IMR-90 (cell line): ENCODE results near the gene SLC26A4. TPM values are rescaled to one million over a fixed set of nuclear protein-coding genes. Genes with fewer than 3 reads are reported as not detected.
A peak's percentile ranks its signal among the peaks of the same experiment; 100 is the strongest.

ENCODE experiments used
- ATAC-seq: fragments of 200-7000 bp; cut with Tn5 transposase; 2 replicates; pipeline ENCODE4 v1.9.1; 2020; ENCODE audit warnings: low read depth, mild to moderate bottlenecking, moderate library complexity
- BruUV-seq: library from RNA; stranded (reverse); fragments of 400-500 nt; replicated peaks from 2 replicates; lab custom pipeline; 2021; lab: Mats Ljungman, UMichigan
- CTCF ChIA-PET: fragments of 300-600 bp; formaldehyde crosslinking; extraction: SDS; loops from one replicate; lab custom pipeline; 2021; ENCODE audit warnings: antibody characterized with exemption; lab: Yijun Ruan, JAX
- POLR2A ChIA-PET: fragments of 300-600 bp; sonication (Branson Sonifier 250); formaldehyde crosslinking; loops from one replicate; lab custom pipeline; 2022; ENCODE audit warnings: antibody characterized with exemption; ENCODE audit not compliant: unreplicated experiment; lab: Charles Lee
- DNase-seq: peaks from one replicate; pipeline ENCODE4 v3.0.0; 2013
- H2AFZ ChIP-seq: replicated peaks from 2 replicates; pipeline ENCODE3; 2013; ENCODE audit warnings: low read length, mild to moderate bottlenecking; ENCODE audit not compliant: poor library complexity
- H2AK5ac ChIP-seq: 2 replicates; pipeline ENCODE4 v1.6.1; 2013; ENCODE audit warnings: low read depth, low read length, inconsistent platforms
- H2AK9ac ChIP-seq: replicated peaks from 2 replicates; pipeline ENCODE3; 2013; ENCODE audit warnings: mild to moderate bottlenecking, low read depth, low read length, moderate library complexity; ENCODE audit not compliant: poor library complexity
- H2BK120ac ChIP-seq: 2 replicates; pipeline ENCODE4 v1.6.1; 2013; ENCODE audit warnings: low read depth, low read length, inconsistent platforms
- H2BK15ac ChIP-seq: 3 replicates; pipeline ENCODE4 v1.6.1; 2013; ENCODE audit warnings: low read depth, low read length, inconsistent platforms
- H2BK20ac ChIP-seq: 2 replicates; pipeline ENCODE4 v1.6.1; 2013; ENCODE audit warnings: low read depth, mild to moderate bottlenecking, inconsistent platforms, low read length, moderate library complexity
- H2BK5ac ChIP-seq: 2 replicates; pipeline ENCODE4 v1.6.1; 2013; ENCODE audit warnings: mild to moderate bottlenecking, low read depth, low read length, inconsistent platforms; ENCODE audit not compliant: poor library complexity, severe bottlenecking
- H3K14ac ChIP-seq: replicated peaks from 2 replicates; pipeline ENCODE4 v1.6.1; 2013; ENCODE audit warnings: low read depth, low read length, inconsistent platforms
- H3K18ac ChIP-seq: 2 replicates; pipeline ENCODE4 v1.6.1; 2013; ENCODE audit warnings: low read depth, low read length, control low read depth
- H3K23ac ChIP-seq: 2 replicates; pipeline ENCODE4 v1.6.1; 2013; ENCODE audit warnings: low read depth, low read length, inconsistent platforms
- H3K27ac ChIP-seq: 2 replicates; pipeline ENCODE4 v1.5.1; 2013; ENCODE audit warnings: mild to moderate bottlenecking, control low read depth, low read length; ENCODE audit not compliant: insufficient read depth
- H3K27me3 ChIP-seq: 2 replicates; pipeline ENCODE4 v1.6.1; 2013; ENCODE audit warnings: low read length; ENCODE audit not compliant: control insufficient read depth, insufficient read depth
- H3K36me3 ChIP-seq: 2 replicates; pipeline ENCODE4 v1.6.1; 2013; ENCODE audit warnings: low read length, mixed read lengths; ENCODE audit not compliant: control insufficient read depth, insufficient read depth
- H3K4ac ChIP-seq: 2 replicates; pipeline ENCODE4 v1.6.1; 2013; ENCODE audit warnings: low read depth, low read length, inconsistent platforms
- H3K4me1 ChIP-seq: 2 replicates; pipeline ENCODE4 v1.6.1; 2013; ENCODE audit warnings: low read length, mixed read lengths; ENCODE audit not compliant: control insufficient read depth, insufficient read depth
- H3K4me2 ChIP-seq: 2 replicates; pipeline ENCODE4 v1.6.1; 2013; ENCODE audit warnings: low read depth, mild to moderate bottlenecking, control low read depth, low read length, moderate library complexity
- H3K4me3 ChIP-seq: 2 replicates; pipeline ENCODE4 v1.5.1; 2013; ENCODE audit warnings: low read depth, mild to moderate bottlenecking, control low read depth, low read length, moderate library complexity; ENCODE audit not compliant: insufficient read depth
- H3K56ac ChIP-seq: 2 replicates; pipeline ENCODE4 v1.6.1; 2013; ENCODE audit warnings: low read length, inconsistent platforms; ENCODE audit not compliant: insufficient read depth; ENCODE audit errors: extremely low read depth
- H3K79me1 ChIP-seq, 2 experiments: 2 replicates each; pipeline ENCODE4 v1.6.1; 2013; ENCODE audit warnings: low read length in 2 of 2, inconsistent platforms in 1 of 2, low read depth in 1 of 2
- H3K9ac ChIP-seq: 2 replicates; pipeline ENCODE4 v1.6.1; 2013; ENCODE audit warnings: low read depth, low read length, control low read depth
- H3K9me1 ChIP-seq: 2 replicates; pipeline ENCODE4 v1.6.1; 2013; ENCODE audit warnings: low read length, inconsistent platforms; ENCODE audit not compliant: insufficient read depth
- H3K9me3 ChIP-seq: 2 replicates; pipeline ENCODE4 v1.6.1; 2013; ENCODE audit warnings: low read length; ENCODE audit not compliant: control insufficient read depth, insufficient read depth
- H4K20me1 ChIP-seq: 2 replicates; pipeline ENCODE4 v1.6.1; 2013; ENCODE audit warnings: low read length, inconsistent platforms; ENCODE audit not compliant: insufficient read depth
- H4K5ac ChIP-seq: 2 replicates; pipeline ENCODE4 v1.6.1; 2013; ENCODE audit warnings: mild to moderate bottlenecking, low read depth, low read length, control low read depth
- H4K8ac ChIP-seq, 2 experiments: 2 replicates each; pipeline ENCODE4 v1.6.1; 2013; ENCODE audit warnings: low read depth in 2 of 2, low read length in 2 of 2, control low read depth in 1 of 2, inconsistent platforms in 1 of 2
- H4K91ac ChIP-seq: 2 replicates; pipeline ENCODE4 v1.6.1; 2013; ENCODE audit warnings: low read depth, low read length, inconsistent platforms; ENCODE audit not compliant: insufficient read depth
- BHLHE40 ChIP-seq: fragments of 150-350 bp; IDR thresholded peaks from 2 replicates; pipeline ENCODE4 v1.6.1; 2016; ENCODE audit warnings: mild to moderate bottlenecking, low read depth, low read length
- CEBPB ChIP-seq: IDR thresholded peaks from 2 replicates; pipeline ENCODE4 v1.6.1; 2012; ENCODE audit warnings: low read depth, low read length, improper control_type of control experiment
- FOS ChIP-seq: fragments of 150-350 bp; IDR thresholded peaks from 2 replicates; pipeline ENCODE4 v1.6.1; 2016; ENCODE audit warnings: low read depth, low read length
- MAFK ChIP-seq: IDR thresholded peaks from 2 replicates; pipeline ENCODE4 v1.6.1; 2012; ENCODE audit warnings: low read depth, low read length, improper control_type of control experiment
- MXI1 ChIP-seq: IDR thresholded peaks from 2 replicates; pipeline ENCODE4 v1.6.1; 2012; ENCODE audit warnings: low read depth, mild to moderate bottlenecking, low read length, moderate library complexity, borderline replicate concordance
- NFE2L2 ChIP-seq: fragments of 150-350 bp; IDR thresholded peaks from 2 replicates; pipeline ENCODE4 v1.6.1; 2016; ENCODE audit warnings: low read depth, mild to moderate bottlenecking, low read length
- RAD21 ChIP-seq: IDR thresholded peaks from 2 replicates; pipeline ENCODE4 v1.6.1; 2012; ENCODE audit warnings: low read length, improper control_type of control experiment
- RCOR1 ChIP-seq: IDR thresholded peaks from 2 replicates; pipeline ENCODE4 v1.6.1; 2012; ENCODE audit warnings: mild to moderate bottlenecking, low read length, improper control_type of control experiment; ENCODE audit not compliant: insufficient replicate concordance
- RFX5 ChIP-seq: IDR thresholded peaks from 2 replicates; pipeline ENCODE4 v1.8.0; 2012; ENCODE audit warnings: low read depth, mild to moderate bottlenecking, low read length, moderate library complexity
- SMC3 ChIP-seq: fragments of 150-350 bp; IDR thresholded peaks from 2 replicates; pipeline ENCODE4 v1.6.1; 2016; ENCODE audit warnings: low read depth, mild to moderate bottlenecking, antibody characterized with exemption, low read length, moderate library complexity
- WGBS, 2 experiments: methylation state at CpG; one replicate each; pipeline versions ENCODE4 v1.1.5 to v1.1.7; 2013; ENCODE audit warnings: missing lambda C conversion rate in 2 of 2; ENCODE audit not compliant: insufficient read length in 1 of 2; ENCODE audit errors: extremely low coverage in 2 of 2; 5-methylcytosine and 5-hydroxymethylcytosine counted together
- dilution Hi-C: fragments of 300-500 bp; cut with HindIII; formaldehyde crosslinking; loops from one replicate; pipeline ENCODE4 v1.14.3; 2018; ENCODE audit warnings: low sequenced_read_pairs; ENCODE audit not compliant: unreplicated experiment
- in situ Hi-C: fragments of 300-500 bp; cut with MboI; formaldehyde crosslinking; loops from 3 replicates; pipeline ENCODE4 v1.14.3; 2019; ENCODE audit warnings: low sequenced_read_pairs, inconsistent platforms, mixed read lengths
- intact Hi-C: fragments of 100-400 bp; cut with micrococcal nuclease; formaldehyde crosslinking; loops from 2 replicates; pipeline ENCODE4 v1.10.0; 2022
- polyA plus RNA-seq, 3 experiments: library from polyadenylated mRNA; depleted of rRNA; stranded (reverse); fragments of >200 nt; gene quantifications; 2 replicates each; pipeline ENCODE4 v1.2.3, GENCODE V29; 2012; ENCODE audit warnings: low replicate concordance in 1 of 3
- total RNA-seq: library from RNA; depleted of rRNA; stranded (reverse); fragments of >200 nt; gene quantifications from 2 replicates; pipeline ENCODE4 v1.2.3, GENCODE V29; 2012
- TF ChIP-seq, protein P1 (sequence below): fragments of 150-350 bp; IDR thresholded peaks from 2 replicates; pipeline ENCODE4 v1.6.1; 2017; ENCODE audit warnings: mild to moderate bottlenecking, antibody characterized with exemption, low read length, low read depth
- TF ChIP-seq, protein P2 (sequence below): conservative IDR thresholded peaks from 2 replicates; pipeline ENCODE4 v1.5.1; 2012; ENCODE audit warnings: mild to moderate bottlenecking, low read depth, low read length, improper control_type of control experiment

Gene SLC26A4
- total and polyA plus RNA-seq, 2 of the 4 experiments (the other 2 are of a cell fraction): 0.09 to 1.1 TPM

DNA sequence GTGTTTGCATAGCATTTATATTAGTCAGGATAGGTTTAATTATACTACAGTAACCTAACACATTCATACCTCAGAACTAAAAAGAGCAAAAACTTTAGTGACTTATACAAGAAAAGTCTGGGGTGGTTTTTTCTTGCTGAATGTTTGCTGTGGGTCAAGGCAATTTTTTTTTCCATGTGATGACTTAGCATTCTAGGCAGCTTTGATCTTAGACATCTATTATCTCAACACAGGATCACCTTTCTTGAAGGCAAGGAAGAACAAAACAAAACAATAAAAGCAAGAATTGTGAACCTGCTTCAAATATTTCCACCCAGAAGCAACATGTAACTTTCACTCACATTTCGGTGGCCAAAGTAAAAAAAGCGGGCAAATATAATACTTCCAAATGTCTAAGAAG is 62.6 kb downstream of the SLC26A4 start:
- no peak overlapping the region for H4K8ac ChIP-seq
- dilution Hi-C loops: loop anchor here (25.0 kb wide), 1 partner anchor 261 kb away; the partner anchor contains the start of gene GPR22
- no peaks in the 10 kb centered on the region for H3K79me1 ChIP-seq
- H3K9me1 ChIP-seq: no peaks in the 10 kb centered on the region
- ATAC-seq (no peak), DNase-seq (no peak)
- no peak overlapping the region for H3K9ac ChIP-seq
- peaks cover 3% of the 10 kb centered on the region; the same call in 1 of the 2 replicates for H3K4me1 ChIP-seq
- H3K27ac ChIP-seq: no peak overlapping the region
- in situ Hi-C loops: loop anchor here (5.0 to 10.0 kb wide), 2 partner anchors 256 to 528 kb away; no protein-coding TSS in a partner anchor
- ChIA-PET CTCF (interaction anchor here (0.6 to 0.8 kb wide), 2 partner anchors 16 to 259 kb away, joined by 3 read pairs; no protein-coding TSS in a partner anchor), POLR2A (no interaction called here)
- H3K56ac ChIP-seq: no peak overlapping the region
- BruUV-seq: no TSS peak
- H4K5ac ChIP-seq: no peak overlapping the region
- intact Hi-C loops: no loop called here
- H2AK9ac ChIP-seq: no peak overlapping the region
- no peak overlapping the region for H2AK5ac ChIP-seq
- no peaks in the 10 kb centered on the region for H3K36me3 ChIP-seq
- H2BK5ac ChIP-seq: no peak overlapping the region
- no peak overlapping the region for H3K4me2 ChIP-seq
- H3K27me3 ChIP-seq: peaks cover 4% of the 10 kb centered on the region
- H4K20me1 ChIP-seq: no peaks in the 10 kb centered on the region
- H3K4me3 ChIP-seq: no peak overlapping the region
- H2BK120ac ChIP-seq: no peak overlapping the region
- WGBS, 2 experiments: no CpG with 5 or more reads among the region's 2 CpGs
- TF ChIP-seq NFE2L2: no peak
- no peak for TF ChIP-seq MAFK
- no peak for TF ChIP-seq MXI1
- TF ChIP-seq, protein P1, sequence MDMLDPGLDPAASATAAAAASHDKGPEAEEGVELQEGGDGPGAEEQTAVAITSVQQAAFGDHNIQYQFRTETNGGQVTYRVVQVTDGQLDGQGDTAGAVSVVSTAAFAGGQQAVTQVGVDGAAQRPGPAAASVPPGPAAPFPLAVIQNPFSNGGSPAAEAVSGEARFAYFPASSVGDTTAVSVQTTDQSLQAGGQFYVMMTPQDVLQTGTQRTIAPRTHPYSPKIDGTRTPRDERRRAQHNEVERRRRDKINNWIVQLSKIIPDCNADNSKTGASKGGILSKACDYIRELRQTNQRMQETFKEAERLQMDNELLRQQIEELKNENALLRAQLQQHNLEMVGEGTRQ: no peak
- TF ChIP-seq SMC3: no peak
- TF ChIP-seq BHLHE40: no peak
- no peak for TF ChIP-seq RCOR1
- TF ChIP-seq, protein P2, sequence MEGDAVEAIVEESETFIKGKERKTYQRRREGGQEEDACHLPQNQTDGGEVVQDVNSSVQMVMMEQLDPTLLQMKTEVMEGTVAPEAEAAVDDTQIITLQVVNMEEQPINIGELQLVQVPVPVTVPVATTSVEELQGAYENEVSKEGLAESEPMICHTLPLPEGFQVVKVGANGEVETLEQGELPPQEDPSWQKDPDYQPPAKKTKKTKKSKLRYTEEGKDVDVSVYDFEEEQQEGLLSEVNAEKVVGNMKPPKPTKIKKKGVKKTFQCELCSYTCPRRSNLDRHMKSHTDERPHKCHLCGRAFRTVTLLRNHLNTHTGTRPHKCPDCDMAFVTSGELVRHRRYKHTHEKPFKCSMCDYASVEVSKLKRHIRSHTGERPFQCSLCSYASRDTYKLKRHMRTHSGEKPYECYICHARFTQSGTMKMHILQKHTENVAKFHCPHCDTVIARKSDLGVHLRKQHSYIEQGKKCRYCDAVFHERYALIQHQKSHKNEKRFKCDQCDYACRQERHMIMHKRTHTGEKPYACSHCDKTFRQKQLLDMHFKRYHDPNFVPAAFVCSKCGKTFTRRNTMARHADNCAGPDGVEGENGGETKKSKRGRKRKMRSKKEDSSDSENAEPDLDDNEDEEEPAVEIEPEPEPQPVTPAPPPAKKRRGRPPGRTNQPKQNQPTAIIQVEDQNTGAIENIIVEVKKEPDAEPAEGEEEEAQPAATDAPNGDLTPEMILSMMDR: no peak
- no peak for TF ChIP-seq RAD21
- no peak for TF ChIP-seq CEBPB
- TF ChIP-seq FOS: no peak
- TF ChIP-seq RFX5: no peak
- H3K23ac ChIP-seq: no peak overlapping the region
- H2BK15ac ChIP-seq: no peak overlapping the region
- peak overlapping the region; percentile 39; the same call in 1 of the 2 replicates for H3K18ac ChIP-seq
- no peak overlapping the region for H3K14ac ChIP-seq
- no peak overlapping the region for H2BK20ac ChIP-seq
- no peaks in the 10 kb centered on the region for H3K9me3 ChIP-seq
- H2AFZ ChIP-seq: no peak overlapping the region
- H4K91ac ChIP-seq: no peak overlapping the region
- H3K4ac ChIP-seq: no peak overlapping the region
